G401.6 (cell line): ENCODE measurements around the gene NAV1.
A peak's percentile ranks its signal among the peaks of the same experiment; 100 is the strongest.
"Not testable (repeated sequence)": the region's sequence is repeated elsewhere in the genome, so short reads cannot be mapped to it uniquely, and the experiment has no call there.

Experiments
- FAIRE-seq: peaks from 2 replicates; lab custom pipeline; 2012; peaks lifted over from hg19 to GRCh38; lab: Jason Lieb, UNC

Gene NAV1

GRCh38 chr1:201545851-201546492, 7.0 kb downstream of the NAV1 start:
- FAIRE-seq: no peak

- FAIRE-seq: not testable (repeated sequence)
Observed at GRCh38 chr1:201549522-201549921, 10.6 kb downstream of the NAV1 start.

- FAIRE-seq: no peak
Observed at GRCh38 chr1:201551096-201551495, 12.2 kb downstream of the NAV1 start.

GRCh38 chr1:201551877-201552731, 13.2 kb downstream of the NAV1 start:
- FAIRE-seq: no peak

- no peak for FAIRE-seq
Observed at GRCh38 chr1:201552941-201553351, 14.0 kb downstream of the NAV1 start.

- no peak for FAIRE-seq
Observed at GRCh38 chr1:201553496-201554189, 14.7 kb downstream of the NAV1 start.

GRCh38 chr1:201554190-201554600, 15.3 kb downstream of the NAV1 start:
- FAIRE-seq: no peak

- no peak for FAIRE-seq
Observed at GRCh38 chr1:201554789-201555592, 16.1 kb downstream of the NAV1 start.

GRCh38 chr1:201555593-201555945, 16.6 kb downstream of the NAV1 start:
- no peak for FAIRE-seq

GRCh38 chr1:201556841-201557571, 18.1 kb downstream of the NAV1 start:
- no peak for FAIRE-seq

- no peak for FAIRE-seq
Observed at GRCh38 chr1:201557572-201557958, 18.6 kb downstream of the NAV1 start.

- peak; percentile 39 for FAIRE-seq
Observed at GRCh38 chr1:201559679-201560162, 20.8 kb downstream of the NAV1 start.

GRCh38 chr1:201560328-201561194, 21.6 kb downstream of the NAV1 start:
- FAIRE-seq: no peak

GRCh38 chr1:201561195-201561564, 22.3 kb downstream of the NAV1 start:
- no peak for FAIRE-seq

GRCh38 chr1:201561601-201562000, 22.7 kb downstream of the NAV1 start:
- FAIRE-seq: no peak

GRCh38 chr1:201562257-201562656, 23.3 kb downstream of the NAV1 start:
- no peak for FAIRE-seq

- no peak for FAIRE-seq
Observed at GRCh38 chr1:201562659-201563405, 23.9 kb downstream of the NAV1 start.

GRCh38 chr1:201563406-201563780, 24.5 kb downstream of the NAV1 start:
- no peak for FAIRE-seq

GRCh38 chr1:201563941-201564340, 25.0 kb downstream of the NAV1 start:
- no peak for FAIRE-seq
